H54 (cell line): Measurements from ENCODE around the gene AOX1.

Experiments
- DNase-seq: peaks from one replicate; pipeline ENCODE4 v3.0.0; 2011; ENCODE audit warnings: low spot score, mixed read lengths; ENCODE audit not compliant: insufficient read length
- FAIRE-seq: peaks from 3 replicates; lab custom pipeline; 2011; peaks lifted over from hg19 to GRCh38; lab: Jason Lieb, UNC
- POLR2A ChIP-seq: IDR thresholded peaks from 2 replicates; pipeline ENCODE4 v1.6.1; 2011; ENCODE audit warnings: low read depth, mild to moderate bottlenecking, low read length

The AOX1 gene

DNA sequence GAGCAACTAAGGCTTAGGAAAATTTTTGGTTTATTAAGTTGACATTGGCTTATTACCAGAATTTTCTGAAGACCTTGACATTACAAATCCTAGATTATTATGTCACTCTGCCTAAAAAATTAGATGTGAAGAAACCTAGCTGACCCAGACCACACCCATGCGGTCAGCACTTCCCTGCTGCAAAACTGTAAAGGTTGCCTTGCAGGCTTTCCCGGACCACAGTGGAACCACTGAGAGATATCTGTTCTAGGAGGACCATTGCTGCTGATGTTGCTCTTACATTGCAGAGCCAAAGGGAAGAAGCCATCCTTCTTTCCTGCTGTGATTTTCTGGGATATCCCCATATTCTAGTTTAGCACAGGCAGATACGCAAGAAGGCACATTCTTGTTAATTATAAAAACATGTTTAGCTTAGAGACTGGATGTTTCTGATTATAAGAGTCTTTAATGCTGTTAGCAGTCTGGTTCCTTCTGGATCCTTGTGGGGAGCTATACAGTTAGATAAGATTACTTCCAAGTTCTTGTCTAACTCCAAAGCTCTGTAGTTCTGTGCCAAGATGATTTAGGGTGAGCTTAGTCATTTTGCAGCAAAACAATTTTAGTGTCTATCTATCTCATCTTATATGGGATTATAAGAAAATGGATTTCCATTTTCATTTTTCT is 70.2 kb downstream of the AOX1 start:
- TF ChIP-seq POLR2A: no peak
- no peak for FAIRE-seq

DNA sequence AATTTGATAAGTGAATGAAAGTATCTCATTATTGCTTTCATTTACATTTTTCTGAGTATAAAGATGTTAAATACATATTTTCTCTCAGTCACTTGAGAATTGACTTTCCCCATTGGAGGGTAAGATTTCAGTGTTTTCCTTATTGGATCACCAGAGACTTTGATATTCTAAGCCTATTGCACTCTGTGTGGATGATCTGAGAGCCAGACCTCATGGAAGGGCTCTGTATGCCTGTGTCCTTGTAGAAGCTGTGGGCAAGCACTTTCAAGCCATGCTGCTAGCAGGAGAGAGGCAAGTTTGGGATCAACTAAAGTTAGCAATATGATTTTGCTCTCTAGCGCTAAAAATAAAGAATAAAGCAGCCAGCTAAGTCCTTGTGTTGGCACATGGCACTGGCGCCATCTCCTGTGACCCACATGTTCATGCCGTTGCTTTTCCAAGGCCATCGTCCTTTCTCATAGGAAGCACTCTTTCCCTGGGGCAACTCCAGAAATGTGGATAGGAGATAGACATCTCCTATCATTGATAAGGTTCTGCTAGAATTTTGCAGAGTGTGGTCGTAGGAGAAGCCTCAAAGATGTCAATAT is 72.6 kb downstream of the AOX1 start:
- DNase-seq: no peak
- FAIRE-seq: no peak
- no peak for TF ChIP-seq POLR2A

More for the DNA sequence above, 70.2 kb downstream of the AOX1 start:
- DNase-seq: no peak

DNA sequence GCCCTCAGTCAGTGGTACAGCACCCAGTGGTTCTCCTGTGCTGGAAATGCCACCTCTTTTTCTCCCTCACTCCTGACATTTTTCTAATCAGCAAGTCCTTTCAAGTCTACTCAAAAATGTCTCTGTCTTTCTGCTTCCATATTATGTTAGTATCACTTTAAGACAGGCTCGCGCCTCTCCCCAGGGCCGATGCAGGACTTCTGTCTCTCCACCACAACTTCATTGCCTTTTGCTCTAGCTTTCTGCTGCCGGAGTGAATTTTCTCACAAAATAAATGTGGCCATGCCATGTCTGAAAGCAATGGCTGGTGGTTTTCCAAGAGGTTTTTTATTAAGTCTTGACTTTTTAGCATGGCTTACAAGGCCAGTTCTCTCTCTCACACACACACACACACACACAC is 73.6 kb downstream of the AOX1 start:
- FAIRE-seq (no peak), DNase-seq (no peak)

DNA sequence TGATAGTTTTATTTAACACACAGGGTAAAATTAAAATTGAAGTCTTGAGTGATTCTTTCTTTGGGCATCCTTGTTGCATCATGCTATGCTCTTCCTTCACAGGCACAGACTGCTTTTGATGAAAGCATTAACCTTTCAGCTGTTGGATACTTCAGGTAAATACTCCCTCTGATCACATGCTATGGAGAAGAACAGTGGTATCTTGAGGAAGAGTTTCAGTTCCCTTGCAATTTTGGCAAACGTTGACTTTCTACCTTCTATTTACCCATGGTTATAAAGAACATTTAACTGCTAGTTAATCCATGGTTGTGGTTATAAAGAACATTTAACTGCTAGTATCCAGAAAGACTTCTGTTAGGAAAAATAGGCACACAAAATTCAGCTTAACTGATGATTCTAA is 75.7 kb downstream of the AOX1 start:
- DNase-seq (no peak), FAIRE-seq (no peak)
- no peak for TF ChIP-seq POLR2A

More for the DNA sequence above, 73.6 kb downstream of the AOX1 start:
- TF ChIP-seq POLR2A: no peak

DNA sequence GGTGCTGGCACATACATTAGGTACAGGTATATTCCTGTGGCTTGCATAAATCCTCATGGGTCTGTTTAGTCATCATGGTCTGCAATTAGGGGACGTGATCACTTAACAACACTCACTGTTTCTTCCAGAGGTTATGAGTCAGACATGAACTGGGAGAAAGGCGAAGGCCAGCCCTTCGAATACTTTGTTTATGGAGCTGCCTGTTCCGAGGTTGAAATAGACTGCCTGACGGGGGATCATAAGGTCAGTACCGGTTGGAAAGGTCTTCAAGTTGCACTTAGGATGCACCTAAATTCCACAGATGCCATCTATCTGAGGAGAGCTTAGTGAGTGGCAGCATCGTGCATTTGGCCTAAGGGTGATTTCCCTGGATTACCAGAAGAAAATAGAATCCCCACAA is 76.9 kb downstream of the AOX1 start:
- DNase-seq (peak; percentile 68), FAIRE-seq (peak; percentile 97)
- TF ChIP-seq POLR2A: no peak

DNA sequence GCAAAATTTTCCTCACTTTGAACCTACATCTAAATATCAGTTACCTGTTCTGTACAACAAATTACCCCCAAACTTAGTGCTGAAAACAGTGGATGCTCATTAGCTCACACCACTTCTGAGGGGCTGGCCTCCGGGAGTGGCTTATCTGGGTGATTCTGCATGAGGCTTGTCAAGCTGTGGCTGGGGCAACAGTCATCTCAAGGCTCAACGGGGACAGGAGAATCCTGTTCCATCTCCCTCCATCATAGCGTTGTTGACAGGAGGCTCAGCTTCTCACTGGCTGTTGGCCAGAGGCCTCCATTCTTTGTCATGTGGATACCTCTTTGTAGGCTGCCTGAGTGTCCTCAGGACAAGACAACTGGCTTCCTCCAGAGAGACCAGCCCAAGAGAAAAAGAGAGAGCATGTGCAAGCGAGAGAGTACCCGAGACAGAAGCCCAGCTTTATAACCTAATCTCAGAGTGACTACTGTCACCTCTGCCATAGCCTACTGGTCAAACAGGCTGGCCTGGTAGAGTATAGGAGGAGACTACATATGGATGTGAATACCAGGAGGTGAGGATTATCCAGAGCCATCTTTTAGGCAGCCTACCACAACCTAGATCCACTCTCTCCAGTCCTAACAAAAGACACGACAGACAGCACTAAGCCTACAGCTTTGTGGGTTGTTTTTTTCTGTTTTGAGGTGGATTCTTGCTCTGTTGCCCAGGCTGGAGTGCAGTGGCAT is 79.1 kb downstream of the AOX1 start:
- no peak for FAIRE-seq
- DNase-seq: no peak
- no peak for TF ChIP-seq POLR2A

DNA sequence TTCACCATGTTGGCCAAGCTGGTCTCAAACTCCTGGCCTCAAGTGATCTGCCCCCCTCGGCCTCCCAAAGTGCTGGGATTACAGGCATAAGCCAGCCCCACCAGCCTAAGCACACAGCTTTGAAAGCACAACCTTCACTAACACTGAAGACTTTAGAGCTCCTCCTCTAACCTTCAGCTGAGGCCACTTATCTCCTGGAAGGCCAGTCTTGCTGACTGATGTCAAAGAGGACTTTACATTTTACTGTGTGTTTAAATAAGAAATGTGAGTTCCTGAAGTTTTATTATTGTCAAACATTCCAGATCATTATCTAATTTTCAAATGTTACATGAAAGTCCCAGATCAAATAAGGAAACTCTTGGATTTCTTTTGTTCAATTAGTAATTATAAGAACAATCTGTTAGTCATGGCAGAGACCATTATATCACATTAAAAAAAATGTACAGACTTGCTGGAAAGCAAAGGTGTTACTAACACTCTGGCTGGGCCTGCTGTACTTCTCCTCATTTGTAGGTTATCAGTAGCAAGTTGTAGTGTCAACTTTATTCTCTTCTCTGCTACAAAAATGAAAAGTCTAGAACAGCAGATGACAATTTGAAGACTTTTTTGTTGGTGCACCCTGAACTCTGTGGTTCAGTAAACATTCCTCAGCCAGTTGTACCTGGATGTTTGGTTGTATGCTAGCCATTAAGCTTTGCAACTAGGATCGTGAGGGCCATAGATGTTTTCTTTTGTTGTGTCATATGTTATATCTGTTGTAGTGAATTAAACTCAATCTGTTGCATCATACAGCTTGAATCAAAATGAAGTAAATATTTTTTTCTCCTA is 80.0 kb downstream of the AOX1 start:
- DNase-seq (no peak), FAIRE-seq (no peak)
- TF ChIP-seq POLR2A: no peak

DNA sequence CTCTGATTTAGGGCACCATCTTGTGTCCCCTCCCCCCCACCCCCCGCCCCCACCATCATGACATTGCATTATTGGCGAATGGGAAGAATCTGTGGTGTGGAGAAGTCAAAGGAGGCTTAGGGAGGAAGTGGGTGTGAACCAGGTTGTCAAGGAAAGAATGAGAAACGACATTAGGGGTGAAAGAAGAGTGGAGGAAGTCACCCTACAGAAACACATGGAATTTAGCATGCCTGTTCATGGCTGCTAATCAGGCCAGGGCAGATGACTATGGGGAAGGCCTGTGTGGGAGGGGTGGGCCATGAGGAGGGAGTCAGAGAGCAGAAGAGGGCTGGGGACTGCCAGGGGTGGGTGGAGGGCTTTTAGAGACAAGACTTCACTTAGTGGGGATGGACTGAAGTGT is 81.6 kb downstream of the AOX1 start:
- no peak for TF ChIP-seq POLR2A
- DNase-seq: no peak
- no peak for FAIRE-seq

DNA sequence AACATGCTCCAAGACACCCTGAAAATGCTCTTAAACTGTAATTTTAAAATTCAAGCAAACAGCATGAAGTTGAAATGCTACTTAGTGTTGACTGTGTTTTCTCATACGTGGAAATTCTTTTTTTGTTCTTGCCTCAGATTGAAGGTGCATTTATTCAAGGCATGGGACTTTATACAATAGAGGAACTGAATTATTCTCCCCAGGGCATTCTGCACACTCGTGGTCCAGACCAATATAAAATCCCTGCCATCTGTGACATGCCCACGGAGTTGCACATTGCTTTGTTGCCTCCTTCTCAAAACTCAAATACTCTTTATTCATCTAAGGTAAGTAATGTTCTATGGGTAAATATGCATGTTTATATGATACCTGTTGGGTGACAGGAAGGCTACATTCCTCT is 82.7 kb downstream of the AOX1 start:
- DNase-seq (no peak), FAIRE-seq (no peak)
- no peak for TF ChIP-seq POLR2A

DNA sequence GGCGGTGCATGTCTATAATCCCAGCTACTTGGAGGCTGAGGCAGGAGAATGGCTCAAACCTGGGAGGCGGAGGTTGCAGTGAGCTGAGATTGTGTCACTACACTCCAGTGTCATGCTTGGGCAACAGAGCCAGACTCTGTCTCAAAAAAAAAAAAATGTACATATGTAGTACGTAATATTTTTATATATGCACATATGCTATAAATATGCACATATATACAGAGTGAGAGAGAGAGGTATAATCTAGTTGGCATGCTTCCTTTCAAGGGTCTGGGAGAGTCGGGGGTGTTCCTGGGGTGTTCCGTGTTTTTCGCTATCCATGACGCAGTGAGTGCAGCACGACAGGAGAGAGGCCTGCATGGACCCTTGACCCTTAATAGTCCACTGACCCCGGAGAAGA is 83.5 kb downstream of the AOX1 start:
- no peak for TF ChIP-seq POLR2A
- DNase-seq: no peak
- FAIRE-seq: no peak

DNA sequence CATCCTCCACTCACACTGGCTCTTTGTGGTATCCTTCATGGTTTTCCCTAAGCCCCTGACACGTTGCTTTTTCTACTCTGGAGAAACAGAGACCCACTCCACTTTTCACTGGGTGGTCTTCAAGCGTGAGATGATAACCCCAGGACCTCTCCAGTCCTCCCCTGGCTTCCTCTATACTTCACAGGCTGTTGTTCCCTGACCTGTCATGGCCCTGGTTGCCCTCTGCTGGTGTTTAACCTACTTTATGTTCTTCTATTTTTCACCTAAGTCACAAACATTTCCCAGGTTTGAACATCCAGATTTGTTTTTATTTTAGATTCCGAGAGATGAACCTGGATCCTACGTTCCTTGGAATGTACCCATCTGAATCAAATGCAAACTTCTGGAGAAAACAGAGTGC is 84.5 kb downstream of the AOX1 start:
- TF ChIP-seq POLR2A: no peak
- FAIRE-seq (no peak), DNase-seq (no peak)

DNA sequence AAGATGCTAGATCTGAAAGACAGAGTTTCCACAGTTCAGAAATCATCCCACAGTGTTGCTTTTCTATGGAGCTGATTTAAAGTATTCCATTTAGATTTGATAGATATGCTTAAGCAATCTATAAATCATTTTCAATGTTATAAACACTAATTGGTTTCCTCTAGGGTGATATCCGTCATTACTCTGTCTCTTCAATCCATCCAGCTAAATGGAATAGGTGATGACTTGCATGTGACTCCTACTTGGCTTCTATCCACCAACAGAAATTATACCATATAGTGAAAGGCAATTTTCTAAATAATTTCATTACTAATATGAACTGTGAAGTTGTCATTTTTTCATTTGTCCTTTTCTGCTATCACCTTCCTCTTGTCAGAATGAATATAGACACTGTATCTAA is 84.9 kb downstream of the AOX1 start:
- no peak for TF ChIP-seq POLR2A
- no peak for FAIRE-seq

DNA sequence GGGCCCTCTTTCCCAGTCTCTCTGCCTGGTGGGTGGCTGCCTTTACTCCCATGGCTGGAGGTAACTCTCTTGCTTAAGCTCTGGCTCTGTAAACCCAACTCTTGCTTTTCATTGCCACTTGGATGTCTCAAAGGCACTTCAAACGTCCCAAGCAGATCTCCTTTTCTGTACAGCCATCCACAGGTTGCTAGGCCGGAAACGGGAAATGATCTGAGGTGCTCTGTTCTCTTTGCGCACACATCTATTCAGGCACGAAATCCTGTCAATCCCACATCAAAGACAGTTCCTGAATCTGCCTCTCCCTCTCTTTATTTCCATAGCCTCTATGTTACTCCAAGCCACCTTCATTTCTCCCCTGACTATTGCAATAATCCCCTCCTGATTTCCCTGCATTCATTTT is 87.4 kb downstream of the AOX1 start:
- DNase-seq: no peak
- FAIRE-seq: no peak
- no peak for TF ChIP-seq POLR2A

More for the DNA sequence above, 84.9 kb downstream of the AOX1 start:
- DNase-seq: no peak

DNA sequence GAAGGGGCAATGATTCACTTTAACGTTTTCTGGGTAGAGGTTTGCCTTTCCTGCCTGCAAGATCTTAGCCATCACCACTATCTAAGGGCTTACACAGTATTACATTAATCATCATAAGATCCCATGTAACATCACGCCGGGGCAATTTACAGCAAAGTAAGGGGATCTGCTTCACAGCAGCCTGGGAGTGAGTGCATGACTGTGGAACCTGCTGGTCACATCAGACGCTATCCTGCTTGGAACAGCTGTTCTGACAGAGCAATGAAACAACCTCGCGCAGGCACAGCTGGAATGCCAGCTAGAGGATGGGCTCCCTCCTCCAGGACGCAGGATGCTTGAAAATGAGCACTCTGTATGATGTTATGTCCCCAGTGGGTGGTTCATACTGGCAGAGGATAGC is 89.0 kb downstream of the AOX1 start:
- TF ChIP-seq POLR2A: no peak
- no peak for FAIRE-seq
- DNase-seq: no peak
